Caco-2 (cell line): ENCODE data around the gene KCNAB1. TPM values are rescaled to one million over a fixed set of nuclear protein-coding genes. Genes with fewer than 3 reads are reported as not detected.
"Not testable (repeated sequence)": the region's sequence is repeated elsewhere in the genome, so short reads cannot be mapped to it uniquely, and the experiment has no call there.

Experiments used
- BruUV-seq: library from RNA; stranded (reverse); fragments of 400-500 nt; replicated peaks from 2 replicates; lab custom pipeline; 2021; lab: Mats Ljungman, UMichigan
- CTCF ChIA-PET: fragments of 300-600 bp; sonication (Branson Sonifier 250); formaldehyde crosslinking; loops from one replicate; lab custom pipeline; 2022; ENCODE audit warnings: antibody characterized with exemption; lab: Charles Lee
- POLR2A ChIA-PET: fragments of 300-600 bp; sonication (Branson Sonifier 250); formaldehyde crosslinking; loops from one replicate; lab custom pipeline; 2022; ENCODE audit warnings: antibody characterized with exemption; lab: Charles Lee
- DNase-seq, 2 experiments: peaks; one replicate each; pipeline versions ENCODE4 v3.0.0 to v3.0.0-alpha.2; 2020 to 2022
- H3K27me3 ChIP-seq: replicated peaks from 2 replicates; pipeline ENCODE4 v1.6.0; 2011; ENCODE audit warnings: low read length; ENCODE audit not compliant: control insufficient read depth, insufficient read depth
- H3K36me3 ChIP-seq: 2 replicates; pipeline ENCODE4 v1.5.1; 2011; ENCODE audit warnings: low read length; ENCODE audit not compliant: control insufficient read depth, insufficient read depth
- H3K4me1 ChIP-seq: fragments of 250-450 bp; sonication (Bioruptor Pico); 2 replicates; pipeline ENCODE4 v1.5.1; 2020; ENCODE audit warnings: mild to moderate bottlenecking
- H3K4me3 ChIP-seq: 2 replicates; pipeline ENCODE4 v1.5.1; 2011; ENCODE audit warnings: low read depth, mild to moderate bottlenecking, control low read depth, low read length
- H3K9me3 ChIP-seq: fragments of 250-450 bp; sonication (Bioruptor Pico); 2 replicates; pipeline ENCODE4 v1.5.1; 2020; ENCODE audit warnings: mild to moderate bottlenecking, moderate library complexity
- H3K27ac Mint-ChIP-seq: one replicate; pipeline ENCODE4 v1.8.0; 2022; ENCODE audit warnings: mixed read lengths; ENCODE audit not compliant: unreplicated experiment
- H3K27me3 Mint-ChIP-seq: one replicate; pipeline ENCODE4 v1.8.0; 2022; ENCODE audit warnings: mixed read lengths; ENCODE audit not compliant: insufficient read depth, unreplicated experiment
- H3K36me3 Mint-ChIP-seq: one replicate; pipeline ENCODE4 v1.8.0; 2022; ENCODE audit warnings: mild to moderate bottlenecking, mixed read lengths; ENCODE audit not compliant: insufficient read depth, unreplicated experiment
- H3K4me1 Mint-ChIP-seq: one replicate; pipeline ENCODE4 v1.8.0; 2022; ENCODE audit warnings: low read depth, mixed read lengths; ENCODE audit not compliant: unreplicated experiment
- H3K4me3 Mint-ChIP-seq: one replicate; pipeline ENCODE4 v1.8.0; 2022; ENCODE audit warnings: mild to moderate bottlenecking, moderate library complexity, mixed read lengths; ENCODE audit not compliant: unreplicated experiment
- H3K9me3 Mint-ChIP-seq: one replicate; pipeline ENCODE4 v1.8.0; 2022; ENCODE audit warnings: mixed read lengths; ENCODE audit not compliant: unreplicated experiment
- CTCF ChIP-seq, 2 experiments: fragments of 200-600 bp in 1 of 2; IDR thresholded peaks; 1 replicate in 1 of 2; 2 replicates in 1 of 2; pipeline versions ENCODE4 v1.5.1 to v1.8.0; 2011 to 2022; ENCODE audit warnings: antibody characterized with exemption in 1 of 2, control low read depth in 1 of 2, inconsistent platforms in 1 of 2, low read depth in 1 of 2, low read length in 1 of 2, mild to moderate bottlenecking in 1 of 2, moderate library complexity in 1 of 2; ENCODE audit not compliant: insufficient read depth in 1 of 2, severe bottlenecking in 1 of 2, unreplicated experiment in 1 of 2
- intact Hi-C: fragments of 100-400 bp; cut with micrococcal nuclease; formaldehyde crosslinking; loops from one replicate; pipeline ENCODE4 v1.10.0; 2022; ENCODE audit not compliant: unreplicated experiment
- total RNA-seq: library from RNA; stranded (reverse); gene quantifications from 2 replicates; pipeline ENCODE4 v1.2.3, GENCODE V29; 2022

Gene KCNAB1
- total RNA-seq, 1 experiment from 2014 or later: 0.14 TPM

- no TSS peak for BruUV-seq
- Mint-ChIP-seq H3K27me3 (peaks cover 6% of the 10 kb centered on the region), H3K4me3 (no peak overlapping the region), H3K27ac (no peak overlapping the region), H3K4me1 (no peaks in the 10 kb centered on the region), H3K36me3 (no peaks in the 10 kb centered on the region), H3K9me3 (no peaks in the 10 kb centered on the region)
- Histone ChIP-seq H3K9me3 (no peaks in the 10 kb centered on the region), H3K36me3 (no peaks in the 10 kb centered on the region), H3K4me1 (no peaks in the 10 kb centered on the region), H3K4me3 (no peak overlapping the region), H3K27me3 (no peaks in the 10 kb centered on the region)
- DNase-seq: no peak
- no peak for TF ChIP-seq CTCF (IDR thresholded peaks at IDR 0.05; ENCODE audit: insufficient read depth in 1 of 2, low read depth in 1 of 2, low read length in 1 of 2, severe bottlenecking in 1 of 2, unreplicated experiment in 1 of 2)
- CTCF ChIA-PET: no interaction called here
- POLR2A ChIA-PET: no interaction called here
- intact Hi-C loops: no loop called here
Observed at GRCh38 chr3:156218353-156218744, 98.0 kb downstream of the KCNAB1 start.

- H3K9me3 ChIP-seq, H3K27me3 ChIP-seq, H3K27ac Mint-ChIP-seq, intact Hi-C loops, POLR2A ChIA-PET, CTCF ChIA-PET, BruUV-seq, DNase-seq, H3K36me3 ChIP-seq, H3K4me3 ChIP-seq, H3K4me1 Mint-ChIP-seq, H3K4me1 ChIP-seq, H3K36me3 Mint-ChIP-seq, H3K4me3 Mint-ChIP-seq, H3K9me3 Mint-ChIP-seq: not testable (repeated sequence)
- H3K27me3 Mint-ChIP-seq: peaks cover 11% of the 10 kb centered on the region
Observed at GRCh38 chr3:156222381-156222780, 102.0 kb downstream of the KCNAB1 start.

- DNase-seq, POLR2A ChIA-PET, H3K4me1 ChIP-seq, H3K9me3 ChIP-seq, H3K36me3 Mint-ChIP-seq, H3K4me1 Mint-ChIP-seq, intact Hi-C loops, H3K27ac Mint-ChIP-seq, H3K4me3 ChIP-seq, BruUV-seq, H3K4me3 Mint-ChIP-seq, H3K27me3 ChIP-seq, H3K9me3 Mint-ChIP-seq, H3K36me3 ChIP-seq, CTCF ChIA-PET: not testable (repeated sequence)
- peaks cover 11% of the 10 kb centered on the region for H3K27me3 Mint-ChIP-seq
Observed at GRCh38 chr3:156224046-156224445, 103.7 kb downstream of the KCNAB1 start.

GRCh38 chr3:156226676-156227420 is 106.5 kb downstream of the KCNAB1 start:
- no peak for DNase-seq
- H3K9me3 ChIP-seq: no peaks in the 10 kb centered on the region
- TF ChIP-seq CTCF (IDR thresholded peaks at IDR 0.05; ENCODE audit: insufficient read depth in 1 of 2, low read depth in 1 of 2, low read length in 1 of 2, severe bottlenecking in 1 of 2, unreplicated experiment in 1 of 2): no peak
- intact Hi-C loops: no loop called here
- no peaks in the 10 kb centered on the region for H3K36me3 Mint-ChIP-seq
- H3K36me3 ChIP-seq: no peaks in the 10 kb centered on the region
- ChIA-PET CTCF (no interaction called here), POLR2A (no interaction called here)
- no TSS peak for BruUV-seq
- no peaks in the 10 kb centered on the region for H3K9me3 Mint-ChIP-seq
- no peaks in the 10 kb centered on the region for H3K4me1 ChIP-seq
- H3K4me3 Mint-ChIP-seq: no peak overlapping the region
- no peak overlapping the region for H3K27ac Mint-ChIP-seq
- no peak overlapping the region for H3K4me3 ChIP-seq
- no peaks in the 10 kb centered on the region for H3K27me3 ChIP-seq
- peaks cover 6% of the 10 kb centered on the region for H3K4me1 Mint-ChIP-seq
- H3K27me3 Mint-ChIP-seq: peaks cover 14% of the 10 kb centered on the region
